WTC11 (cell line): ENCODE data around the gene GJD4. TPM values are rescaled to one million over a fixed set of nuclear protein-coding genes. Genes with fewer than 3 reads are reported as not detected.
A peak's percentile ranks its signal among the peaks of the same experiment; 100 is the strongest.

Source experiments
- ATAC-seq: fragments of 200-7000 bp; cut with Tn5 transposase; 2 replicates; pipeline ENCODE4 v1.10.0; 2021; ENCODE audit warnings: mild to moderate bottlenecking, moderate library complexity
- CTCF ChIA-PET: fragments of 300-600 bp; sonication (Branson Sonifier 250); formaldehyde crosslinking; loops from one replicate; lab custom pipeline; 2021; ENCODE audit warnings: antibody characterized with exemption; lab: Charles Lee
- POLR2A ChIA-PET: fragments of 350-600 bp; sonication (Branson Sonifier 250); formaldehyde crosslinking; loops from one replicate; lab custom pipeline; 2021; ENCODE audit warnings: antibody characterized with exemption; lab: Charles Lee
- DNase-seq: peaks from one replicate; pipeline ENCODE4 v3.0.0; 2021; ENCODE audit warnings: low spot score
- H3K27ac Mint-ChIP-seq: 2 replicates; pipeline ENCODE4 v1.8.0; 2021; ENCODE audit warnings: mixed read lengths
- H3K27me3 Mint-ChIP-seq: 2 replicates; pipeline ENCODE4 v1.8.0; 2021; ENCODE audit warnings: low read depth, mild to moderate bottlenecking, moderate library complexity, mixed read lengths
- H3K36me3 Mint-ChIP-seq: 2 replicates; pipeline ENCODE4 v1.8.0; 2021; ENCODE audit warnings: mixed read lengths
- H3K4me1 Mint-ChIP-seq: 2 replicates; pipeline ENCODE4 v1.8.0; 2022; ENCODE audit warnings: mixed read lengths
- H3K4me3 Mint-ChIP-seq: 2 replicates; pipeline ENCODE4 v1.8.0; 2021; ENCODE audit warnings: mild to moderate bottlenecking, moderate library complexity, mixed read lengths
- H3K9me3 Mint-ChIP-seq: 2 replicates; pipeline ENCODE4 v1.8.0; 2021; ENCODE audit warnings: mixed read lengths
- CBFB ChIP-seq: sonication (generic); formaldehyde crosslinking; IDR thresholded peaks from 2 replicates; pipeline ENCODE4 v1.8.1; 2022; ENCODE audit warnings: mild to moderate bottlenecking, low read depth, missing genetic modification reagents
- CDX4 ChIP-seq: fragments of 250-450 bp; sonication (Bioruptor Pico); IDR thresholded peaks from 2 replicates; pipeline ENCODE4 v1.9.0; 2021; ENCODE audit warnings: moderate library complexity, mild to moderate bottlenecking, inconsistent platforms, borderline replicate concordance
- FOXJ3 ChIP-seq: sonication (generic); formaldehyde crosslinking; IDR thresholded peaks from 2 replicates; pipeline ENCODE4 v1.9.0; 2021; ENCODE audit warnings: missing genetic modification reagents, mild to moderate bottlenecking, borderline replicate concordance
- FOXK1 ChIP-seq: sonication (generic); formaldehyde crosslinking; IDR thresholded peaks from 2 replicates; pipeline ENCODE4 v1.8.0; 2022; ENCODE audit warnings: mild to moderate bottlenecking, moderate library complexity, missing genetic modification reagents
- FOXP1 ChIP-seq: sonication (generic); formaldehyde crosslinking; IDR thresholded peaks from 2 replicates; pipeline ENCODE4 v1.8.0; 2022; ENCODE audit warnings: missing genetic modification reagents, mild to moderate bottlenecking, moderate library complexity, borderline replicate concordance
- JAZF1 ChIP-seq: fragments of 250-450 bp; sonication (Bioruptor Pico); IDR thresholded peaks from 2 replicates; pipeline ENCODE4 v1.9.0; 2021; ENCODE audit warnings: moderate library complexity, mild to moderate bottlenecking, inconsistent platforms
- MXD4 ChIP-seq: fragments of 250-450 bp; sonication (Bioruptor Pico); IDR thresholded peaks from 2 replicates; pipeline ENCODE4 v1.8.0; 2021; ENCODE audit warnings: mild to moderate bottlenecking, moderate library complexity, borderline replicate concordance
- MYBL2 ChIP-seq: sonication (generic); formaldehyde crosslinking; IDR thresholded peaks from 2 replicates; pipeline ENCODE4 v1.8.1; 2023; ENCODE audit warnings: mild to moderate bottlenecking, moderate library complexity, missing genetic modification reagents
- NR1H2 ChIP-seq: sonication (generic); formaldehyde crosslinking; IDR thresholded peaks from 2 replicates; pipeline ENCODE4 v1.9.0; 2021; ENCODE audit warnings: mild to moderate bottlenecking, moderate library complexity, missing genetic modification reagents
- OVOL2 ChIP-seq: fragments of 250-450 bp; sonication (Bioruptor Pico); IDR thresholded peaks from 2 replicates; pipeline ENCODE4 v1.9.0; 2021; ENCODE audit warnings: mild to moderate bottlenecking, borderline replicate concordance
- PRDM15 ChIP-seq: sonication (generic); formaldehyde crosslinking; IDR thresholded peaks from 2 replicates; pipeline ENCODE4 v1.8.0; 2022; ENCODE audit warnings: missing genetic modification reagents
- SOX15 ChIP-seq: fragments of 250-450 bp; sonication (Bioruptor Pico); IDR thresholded peaks from 2 replicates; pipeline ENCODE4 v1.9.0; 2021; ENCODE audit warnings: mild to moderate bottlenecking
- SP1 ChIP-seq: sonication (generic); formaldehyde crosslinking; conservative IDR thresholded peaks from 2 replicates; pipeline ENCODE4 v1.8.1; 2022; ENCODE audit warnings: missing genetic modification reagents
- ZNF121 ChIP-seq: sonication (generic); formaldehyde crosslinking; IDR thresholded peaks from 2 replicates; pipeline ENCODE4 v1.8.0; 2023; ENCODE audit warnings: missing genetic modification reagents
- ZNF219 ChIP-seq: sonication (generic); formaldehyde crosslinking; IDR thresholded peaks from 2 replicates; pipeline ENCODE4 v1.8.0; 2023; ENCODE audit warnings: missing genetic modification reagents, mild to moderate bottlenecking, borderline replicate concordance
- ZNF423 ChIP-seq: fragments of 250-450 bp; sonication (Bioruptor Pico); IDR thresholded peaks from 2 replicates; pipeline ENCODE4 v2.1.2; 2022; ENCODE audit warnings: mild to moderate bottlenecking, moderate library complexity
- total RNA-seq: library from RNA; stranded (reverse); gene quantifications from 3 replicates; pipeline ENCODE4 v1.2.3, GENCODE V29; 2021
- TF ChIP-seq, protein P1 (sequence below): fragments of 250-450 bp; sonication (Bioruptor Pico); IDR thresholded peaks from 2 replicates; pipeline ENCODE4 v1.9.0; 2021; ENCODE audit warnings: mild to moderate bottlenecking, borderline replicate concordance
- TF ChIP-seq, protein P2 (sequence below): fragments of 200-600 bp; IDR thresholded peaks from 2 replicates; pipeline ENCODE4 v1.8.0; 2022; ENCODE audit warnings: antibody characterized with exemption
- TF ChIP-seq, protein P3 (sequence below): sonication (generic); formaldehyde crosslinking; conservative IDR thresholded peaks from 2 replicates; pipeline ENCODE4 v1.8.1; 2022; ENCODE audit warnings: mild to moderate bottlenecking, missing genetic modification reagents
- TF ChIP-seq, protein P4 (sequence below): sonication (generic); formaldehyde crosslinking; IDR thresholded peaks from 2 replicates; pipeline ENCODE4 v1.8.0; 2023; ENCODE audit warnings: missing genetic modification reagents

GJD4 gene
- total RNA-seq, 1 experiment from 2014 or later, result not detected

GRCh38 chr10:35595106-35595505 is 10.0 kb upstream of the GJD4 start:
- no peak for TF ChIP-seq MYBL2 (CRISPR knock-in tag)
- ATAC-seq, result no peak
- H3K36me3 Mint-ChIP-seq, result peaks cover 30% of the 10 kb centered on the region
- peaks cover 25% of the 10 kb centered on the region for H3K27me3 Mint-ChIP-seq
- H3K27ac Mint-ChIP-seq, result peak overlapping the region; percentile 32
- DNase-seq, result no peak
- H3K9me3 Mint-ChIP-seq, result peaks cover 32% of the 10 kb centered on the region
- POLR2A ChIA-PET, result no interaction called here
- H3K4me3 Mint-ChIP-seq, result no peak overlapping the region; the same call in 1 of the 2 replicates
- peaks cover 37% of the 10 kb centered on the region for H3K4me1 Mint-ChIP-seq
- CTCF ChIA-PET, result interaction anchor here (1.1 to 1.3 kb wide), 5 partner anchors 20 to 177 kb away, joined by 3 to 6 read pairs (median 4); no protein-coding TSS in a partner anchor

DNA sequence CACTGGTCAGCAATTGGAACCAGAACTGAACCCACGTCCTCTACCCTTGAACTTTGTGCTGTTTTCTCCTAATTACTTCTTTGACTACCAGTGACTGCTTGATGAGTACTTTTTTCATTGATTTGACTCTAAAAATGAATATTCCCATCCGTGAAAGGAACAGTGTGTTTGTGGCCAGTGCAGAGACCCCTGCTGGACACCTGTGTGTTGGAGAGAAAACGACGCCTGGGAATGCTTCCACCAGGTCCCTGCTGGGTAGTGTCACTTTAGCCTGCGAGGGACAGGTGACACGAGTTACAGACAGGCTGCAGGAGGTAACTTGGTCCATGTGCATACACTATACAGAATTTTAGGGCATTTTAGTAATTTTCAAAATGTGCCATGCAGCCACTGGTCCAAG is 6.8 kb upstream of the GJD4 start:
- TF ChIP-seq FOXK1 (CRISPR knock-in tag), result no peak
- no peak for TF ChIP-seq ZNF423 (CRISPR knock-in tag)
- TF ChIP-seq, protein P1, sequence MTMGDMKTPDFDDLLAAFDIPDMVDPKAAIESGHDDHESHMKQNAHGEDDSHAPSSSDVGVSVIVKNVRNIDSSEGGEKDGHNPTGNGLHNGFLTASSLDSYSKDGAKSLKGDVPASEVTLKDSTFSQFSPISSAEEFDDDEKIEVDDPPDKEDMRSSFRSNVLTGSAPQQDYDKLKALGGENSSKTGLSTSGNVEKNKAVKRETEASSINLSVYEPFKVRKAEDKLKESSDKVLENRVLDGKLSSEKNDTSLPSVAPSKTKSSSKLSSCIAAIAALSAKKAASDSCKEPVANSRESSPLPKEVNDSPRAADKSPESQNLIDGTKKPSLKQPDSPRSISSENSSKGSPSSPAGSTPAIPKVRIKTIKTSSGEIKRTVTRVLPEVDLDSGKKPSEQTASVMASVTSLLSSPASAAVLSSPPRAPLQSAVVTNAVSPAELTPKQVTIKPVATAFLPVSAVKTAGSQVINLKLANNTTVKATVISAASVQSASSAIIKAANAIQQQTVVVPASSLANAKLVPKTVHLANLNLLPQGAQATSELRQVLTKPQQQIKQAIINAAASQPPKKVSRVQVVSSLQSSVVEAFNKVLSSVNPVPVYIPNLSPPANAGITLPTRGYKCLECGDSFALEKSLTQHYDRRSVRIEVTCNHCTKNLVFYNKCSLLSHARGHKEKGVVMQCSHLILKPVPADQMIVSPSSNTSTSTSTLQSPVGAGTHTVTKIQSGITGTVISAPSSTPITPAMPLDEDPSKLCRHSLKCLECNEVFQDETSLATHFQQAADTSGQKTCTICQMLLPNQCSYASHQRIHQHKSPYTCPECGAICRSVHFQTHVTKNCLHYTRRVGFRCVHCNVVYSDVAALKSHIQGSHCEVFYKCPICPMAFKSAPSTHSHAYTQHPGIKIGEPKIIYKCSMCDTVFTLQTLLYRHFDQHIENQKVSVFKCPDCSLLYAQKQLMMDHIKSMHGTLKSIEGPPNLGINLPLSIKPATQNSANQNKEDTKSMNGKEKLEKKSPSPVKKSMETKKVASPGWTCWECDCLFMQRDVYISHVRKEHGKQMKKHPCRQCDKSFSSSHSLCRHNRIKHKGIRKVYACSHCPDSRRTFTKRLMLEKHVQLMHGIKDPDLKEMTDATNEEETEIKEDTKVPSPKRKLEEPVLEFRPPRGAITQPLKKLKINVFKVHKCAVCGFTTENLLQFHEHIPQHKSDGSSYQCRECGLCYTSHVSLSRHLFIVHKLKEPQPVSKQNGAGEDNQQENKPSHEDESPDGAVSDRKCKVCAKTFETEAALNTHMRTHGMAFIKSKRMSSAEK, result no peak
- TF ChIP-seq ZNF219 (CRISPR knock-in tag), result no peak
- no peak for TF ChIP-seq SP1 (CRISPR knock-in tag)
- no peak for TF ChIP-seq PRDM15
- TF ChIP-seq ZNF121 (CRISPR knock-in tag), result no peak
- TF ChIP-seq OVOL2 (CRISPR knock-in tag), result no peak
- no peak for TF ChIP-seq MYBL2 (CRISPR knock-in tag)
- no peak for TF ChIP-seq JAZF1 (CRISPR knock-in tag)
- TF ChIP-seq, protein P2, sequence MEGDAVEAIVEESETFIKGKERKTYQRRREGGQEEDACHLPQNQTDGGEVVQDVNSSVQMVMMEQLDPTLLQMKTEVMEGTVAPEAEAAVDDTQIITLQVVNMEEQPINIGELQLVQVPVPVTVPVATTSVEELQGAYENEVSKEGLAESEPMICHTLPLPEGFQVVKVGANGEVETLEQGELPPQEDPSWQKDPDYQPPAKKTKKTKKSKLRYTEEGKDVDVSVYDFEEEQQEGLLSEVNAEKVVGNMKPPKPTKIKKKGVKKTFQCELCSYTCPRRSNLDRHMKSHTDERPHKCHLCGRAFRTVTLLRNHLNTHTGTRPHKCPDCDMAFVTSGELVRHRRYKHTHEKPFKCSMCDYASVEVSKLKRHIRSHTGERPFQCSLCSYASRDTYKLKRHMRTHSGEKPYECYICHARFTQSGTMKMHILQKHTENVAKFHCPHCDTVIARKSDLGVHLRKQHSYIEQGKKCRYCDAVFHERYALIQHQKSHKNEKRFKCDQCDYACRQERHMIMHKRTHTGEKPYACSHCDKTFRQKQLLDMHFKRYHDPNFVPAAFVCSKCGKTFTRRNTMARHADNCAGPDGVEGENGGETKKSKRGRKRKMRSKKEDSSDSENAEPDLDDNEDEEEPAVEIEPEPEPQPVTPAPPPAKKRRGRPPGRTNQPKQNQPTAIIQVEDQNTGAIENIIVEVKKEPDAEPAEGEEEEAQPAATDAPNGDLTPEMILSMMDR, result no peak
- no peak for TF ChIP-seq MXD4
- no peak for TF ChIP-seq NR1H2 (CRISPR knock-in tag)
- no peak for TF ChIP-seq SOX15 (CRISPR knock-in tag)
- TF ChIP-seq, protein P3, sequence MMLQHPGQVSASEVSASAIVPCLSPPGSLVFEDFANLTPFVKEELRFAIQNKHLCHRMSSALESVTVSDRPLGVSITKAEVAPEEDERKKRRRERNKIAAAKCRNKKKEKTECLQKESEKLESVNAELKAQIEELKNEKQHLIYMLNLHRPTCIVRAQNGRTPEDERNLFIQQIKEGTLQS (CRISPR knock-in tag), result no peak
- no peak for TF ChIP-seq FOXP1 (CRISPR knock-in tag)
- TF ChIP-seq FOXJ3 (CRISPR knock-in tag), result no peak
- TF ChIP-seq, protein P4, sequence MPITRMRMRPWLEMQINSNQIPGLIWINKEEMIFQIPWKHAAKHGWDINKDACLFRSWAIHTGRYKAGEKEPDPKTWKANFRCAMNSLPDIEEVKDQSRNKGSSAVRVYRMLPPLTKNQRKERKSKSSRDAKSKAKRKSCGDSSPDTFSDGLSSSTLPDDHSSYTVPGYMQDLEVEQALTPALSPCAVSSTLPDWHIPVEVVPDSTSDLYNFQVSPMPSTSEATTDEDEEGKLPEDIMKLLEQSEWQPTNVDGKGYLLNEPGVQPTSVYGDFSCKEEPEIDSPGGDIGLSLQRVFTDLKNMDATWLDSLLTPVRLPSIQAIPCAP (CRISPR knock-in tag), result no peak
- no peak for TF ChIP-seq CBFB (CRISPR knock-in tag)
- no peak for TF ChIP-seq CDX4 (CRISPR knock-in tag)
- TF ChIP-seq, all 79 proteins: peak for 0
- peaks cover 14% of the 10 kb centered on the region for H3K9me3 Mint-ChIP-seq
- ChIA-PET POLR2A (no interaction called here), CTCF (no interaction called here)
- ATAC-seq (no peak), DNase-seq (peak; percentile 20)
- H3K4me3 Mint-ChIP-seq, result no peak overlapping the region
- peaks cover 35% of the 10 kb centered on the region for H3K4me1 Mint-ChIP-seq
- peaks cover 2% of the 10 kb centered on the region for H3K27me3 Mint-ChIP-seq
- no peak overlapping the region for H3K27ac Mint-ChIP-seq
- peaks cover 7% of the 10 kb centered on the region for H3K36me3 Mint-ChIP-seq
